GM18519 (cell line): Measurements from ENCODE around the gene ARRDC3.
A peak's percentile ranks its signal among the peaks of the same experiment; 100 is the strongest.
"Not testable (repeated sequence)": the region's sequence is repeated elsewhere in the genome, so short reads cannot be mapped to it uniquely, and the experiment has no call there.

Experiments used
- ATAC-seq: cut with Tn5 transposase; IDR thresholded peaks from one replicate; pipeline ENCODE4 v1.9.1; 2021; ENCODE audit warnings: mild to moderate bottlenecking, moderate library complexity; ENCODE audit not compliant: unreplicated experiment, low FRiP score

ARRDC3 gene

GRCh38 chr5:91361790-91362189 is 21.3 kb downstream of the ARRDC3 start:
- ATAC-seq: no peak

GRCh38 chr5:91361055-91361701 is 21.9 kb downstream of the ARRDC3 start:
- ATAC-seq: peak; percentile 80

GRCh38 chr5:91359962-91360609 is 23.0 kb downstream of the ARRDC3 start:
- ATAC-seq: no peak

- ATAC-seq: no peak
Measured at GRCh38 chr5:91357806-91358205, 25.3 kb downstream of the ARRDC3 start.

- ATAC-seq: no peak
Measured at GRCh38 chr5:91357012-91357634, 26.0 kb downstream of the ARRDC3 start.

GRCh38 chr5:91354867-91355266 is 28.2 kb downstream of the ARRDC3 start:
- ATAC-seq: not testable (repeated sequence)

GRCh38 chr5:91352831-91353695 is 30.1 kb downstream of the ARRDC3 start:
- ATAC-seq: no peak

- no peak for ATAC-seq
Measured at GRCh38 chr5:91345461-91345860, 37.7 kb downstream of the ARRDC3 start.

GRCh38 chr5:91344661-91345200 is 38.4 kb downstream of the ARRDC3 start:
- ATAC-seq: not testable (repeated sequence)

- no peak for ATAC-seq
Measured at GRCh38 chr5:91343916-91344315, 39.2 kb downstream of the ARRDC3 start.

GRCh38 chr5:91342931-91343330 is 40.2 kb downstream of the ARRDC3 start:
- ATAC-seq: not testable (repeated sequence)

- no peak for ATAC-seq
Measured at GRCh38 chr5:91341154-91341553, 42.0 kb downstream of the ARRDC3 start.

- ATAC-seq: no peak
Measured at GRCh38 chr5:91340532-91340931, 42.6 kb downstream of the ARRDC3 start.

- no peak for ATAC-seq
Measured at GRCh38 chr5:91339063-91339705, 43.9 kb downstream of the ARRDC3 start.

GRCh38 chr5:91332267-91333045 is 50.7 kb downstream of the ARRDC3 start:
- ATAC-seq: no peak

- no peak for ATAC-seq
Measured at GRCh38 chr5:91331705-91332104, 51.4 kb downstream of the ARRDC3 start.

- no peak for ATAC-seq
Measured at GRCh38 chr5:91329283-91329682, 53.8 kb downstream of the ARRDC3 start.

- ATAC-seq: no peak
Measured at GRCh38 chr5:91328743-91329142, 54.4 kb downstream of the ARRDC3 start.

GRCh38 chr5:91322981-91323380 is 60.1 kb downstream of the ARRDC3 start:
- ATAC-seq: not testable (repeated sequence)
